GM21515 (cell line): Measurements from ENCODE around the gene AANAT.

ENCODE experiments used
- ATAC-seq: cut with Tn5 transposase; IDR thresholded peaks from one replicate; pipeline ENCODE4 v1.9.1; 2021; ENCODE audit not compliant: unreplicated experiment

The AANAT gene

DNA sequence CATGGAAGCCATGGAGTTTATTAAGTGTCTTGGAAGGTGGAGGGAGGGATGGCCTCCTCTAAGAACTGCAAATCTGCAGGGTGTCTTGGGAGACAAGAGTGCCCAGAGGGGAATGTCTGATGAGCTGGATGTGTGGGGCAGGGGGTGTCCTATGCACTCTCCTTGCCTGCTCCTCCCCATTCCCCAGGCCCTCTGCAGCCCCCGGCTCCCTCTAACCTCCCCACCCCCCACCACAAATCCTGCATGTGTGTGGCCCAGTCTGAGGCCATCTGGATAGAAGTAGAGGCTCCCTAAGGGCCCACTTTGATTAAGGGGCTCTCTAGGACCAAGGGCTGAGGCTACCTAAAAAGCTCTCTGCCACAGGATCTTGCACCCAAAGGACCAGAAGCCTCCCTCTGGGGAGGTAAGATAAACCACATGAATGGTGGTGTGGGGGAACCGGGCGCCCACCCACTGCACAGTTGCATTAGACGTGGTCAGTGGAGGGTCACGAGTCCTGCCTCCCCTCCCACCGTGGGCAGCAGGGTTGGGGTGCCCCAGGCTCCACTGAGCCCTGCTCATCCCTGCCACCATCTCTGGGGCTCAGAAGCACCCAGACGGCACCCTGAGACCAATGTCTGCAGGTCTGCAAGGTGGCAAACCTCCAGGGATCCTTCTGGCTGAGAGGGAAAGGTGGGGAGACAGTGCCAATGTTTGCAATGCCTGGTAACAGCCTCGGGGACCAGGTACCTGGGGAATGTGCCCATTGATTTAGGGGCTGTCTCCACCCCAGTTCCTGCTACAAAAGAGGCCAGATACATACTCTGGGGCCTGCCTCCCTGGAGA lies 618 bp downstream of the AANAT start:
- ATAC-seq = no peak

DNA sequence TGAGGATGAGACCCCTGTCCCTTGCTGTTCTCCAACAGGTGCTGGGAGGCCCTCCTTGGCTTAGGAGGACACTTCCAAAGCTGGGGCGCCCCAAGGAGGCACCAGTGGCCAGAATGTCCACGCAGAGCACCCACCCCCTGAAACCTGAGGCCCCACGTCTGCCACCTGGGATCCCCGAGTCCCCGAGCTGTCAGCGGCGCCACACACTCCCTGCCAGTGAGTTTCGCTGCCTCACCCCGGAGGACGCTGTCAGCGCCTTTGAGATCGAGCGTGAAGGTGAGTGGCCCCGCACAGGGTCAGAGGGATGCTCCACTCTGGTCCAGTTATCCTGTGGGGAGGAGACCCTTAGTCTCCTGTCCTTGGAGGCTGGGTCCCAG lies 1.2 kb downstream of the AANAT start:
- ATAC-seq = no peak

DNA sequence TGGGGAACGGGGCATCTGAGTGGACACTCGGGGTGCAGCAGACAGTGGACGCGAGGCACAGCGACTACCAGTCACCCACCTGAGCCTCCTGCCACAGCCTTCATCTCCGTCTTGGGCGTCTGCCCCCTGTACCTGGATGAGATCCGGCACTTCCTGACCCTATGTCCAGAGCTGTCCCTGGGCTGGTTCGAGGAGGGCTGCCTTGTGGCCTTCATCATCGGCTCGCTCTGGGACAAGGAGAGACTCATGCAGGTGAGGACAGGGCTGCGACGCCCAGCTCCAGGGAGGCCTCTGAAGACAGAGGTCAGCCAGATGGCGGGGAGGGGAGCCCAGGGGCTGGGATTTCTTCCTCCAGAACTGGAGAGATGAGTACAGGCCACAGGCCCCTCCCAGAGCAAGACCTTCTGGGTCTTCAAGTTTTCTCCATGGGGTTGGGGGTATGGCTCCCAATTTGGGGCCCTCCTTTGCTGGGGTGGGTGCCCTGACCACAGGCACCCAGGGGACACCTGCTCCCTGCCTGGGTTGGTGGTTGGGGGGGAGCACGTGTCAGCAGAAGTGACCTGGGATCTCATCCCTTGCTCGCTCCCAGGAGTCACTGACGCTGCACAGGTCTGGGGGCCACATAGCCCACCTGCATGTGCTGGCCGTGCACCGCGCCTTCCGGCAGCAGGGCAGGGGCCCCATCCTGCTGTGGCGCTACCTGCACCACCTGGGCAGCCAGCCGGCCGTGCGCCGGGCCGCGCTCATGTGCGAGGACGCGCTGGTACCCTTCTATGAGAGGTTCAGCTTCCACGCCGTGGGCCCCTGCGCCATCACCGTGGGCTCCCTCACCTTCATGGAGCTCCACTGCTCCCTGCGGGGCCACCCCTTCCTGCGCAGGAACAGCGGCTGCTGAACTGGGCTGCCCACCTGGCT lies 1.9 kb downstream of the AANAT start:
- no peak for ATAC-seq

DNA sequence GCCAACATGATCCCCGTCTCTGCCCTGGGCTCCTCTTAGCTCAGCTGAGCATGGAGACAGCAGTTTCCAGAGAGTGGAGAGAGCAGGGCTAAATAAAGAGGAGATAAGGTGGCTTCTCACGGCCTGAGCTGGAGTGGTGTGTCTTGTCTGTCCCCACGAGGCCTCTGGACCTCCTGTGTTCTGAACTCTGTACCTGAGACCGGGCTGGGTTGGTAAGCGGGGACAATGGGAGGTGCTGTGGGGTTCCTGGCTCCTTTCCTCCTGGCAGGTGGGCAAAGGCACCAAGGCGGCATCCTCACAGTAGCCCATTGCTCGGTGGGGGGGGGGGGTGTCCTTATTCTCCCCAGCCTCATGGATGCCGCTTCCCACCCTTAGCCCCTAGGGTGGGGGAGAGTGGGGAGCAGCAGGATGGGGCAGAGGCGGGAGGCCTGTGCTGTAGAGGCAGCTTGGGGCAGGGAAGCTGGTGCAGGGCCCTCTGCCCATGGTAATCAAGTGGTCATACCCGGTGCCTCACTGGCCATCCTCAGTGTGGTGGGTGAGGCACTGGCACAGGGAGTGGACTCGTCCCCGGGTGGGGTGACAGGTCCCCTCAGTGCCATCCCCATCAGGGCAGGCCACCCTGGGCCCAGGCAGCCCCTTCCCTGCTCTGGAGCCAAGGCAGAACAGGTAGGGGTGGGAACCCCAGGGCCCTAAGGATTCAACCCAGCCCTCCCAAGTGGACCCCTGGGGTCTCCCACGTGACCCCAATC lies 2.8 kb downstream of the AANAT start:
- no peak for ATAC-seq

DNA sequence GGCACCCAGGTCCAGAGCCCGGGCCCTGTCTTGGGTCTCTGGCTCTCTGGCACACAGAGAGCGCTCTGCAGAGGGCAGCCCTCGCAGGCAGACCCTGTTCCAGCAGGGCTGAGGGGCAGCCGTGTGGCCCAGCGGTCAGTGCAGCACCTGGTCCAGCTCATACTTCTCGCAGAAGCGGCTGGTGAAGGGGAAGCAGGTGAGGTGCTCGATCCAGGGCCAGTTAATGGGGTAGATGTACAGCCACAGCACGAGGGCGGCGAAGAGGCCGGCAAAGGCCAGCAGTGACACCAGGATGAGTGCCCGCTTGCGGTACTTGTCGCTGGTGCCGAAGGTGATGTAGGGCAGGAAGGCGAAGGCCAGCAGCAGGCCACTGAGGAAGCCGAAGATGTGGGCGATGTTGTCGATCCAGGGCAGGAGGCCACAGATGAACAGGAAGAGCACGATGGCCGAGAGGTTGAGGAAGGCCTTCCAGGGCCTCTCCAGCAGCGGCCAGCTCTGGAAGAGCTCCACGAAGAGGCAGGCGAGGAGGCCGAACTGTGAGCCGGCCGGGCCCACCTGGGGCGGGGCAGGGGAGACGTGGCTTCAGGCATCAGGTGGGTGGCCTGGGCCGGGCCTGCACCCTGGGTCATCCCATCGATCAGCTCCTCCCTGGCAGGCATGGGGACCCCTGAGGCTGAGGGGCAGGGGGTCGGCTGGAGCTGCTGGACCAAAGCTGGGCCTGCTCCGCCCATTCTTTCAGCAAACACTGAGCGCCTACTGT lies 4.3 kb downstream of the AANAT start:
- no peak for ATAC-seq

DNA sequence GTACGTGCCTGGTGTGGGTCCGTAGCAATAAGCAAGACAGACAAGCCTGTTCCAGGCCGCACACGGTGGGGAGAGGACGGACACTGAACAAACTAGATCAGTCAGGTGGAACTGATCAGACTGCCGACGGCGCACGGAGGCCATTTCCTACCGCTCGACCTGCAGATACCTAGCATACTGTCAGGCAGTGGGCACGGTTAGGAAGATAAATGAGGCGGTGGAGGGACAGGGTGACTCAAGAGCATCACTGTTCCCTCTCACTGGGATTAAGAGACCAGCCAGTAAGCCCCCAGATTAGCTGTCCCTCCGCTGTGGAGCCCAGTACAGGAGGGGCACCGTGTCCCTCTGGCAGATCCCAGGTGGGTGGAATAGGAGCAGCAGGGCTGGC lies 4.8 kb downstream of the AANAT start:
- no peak for ATAC-seq

DNA sequence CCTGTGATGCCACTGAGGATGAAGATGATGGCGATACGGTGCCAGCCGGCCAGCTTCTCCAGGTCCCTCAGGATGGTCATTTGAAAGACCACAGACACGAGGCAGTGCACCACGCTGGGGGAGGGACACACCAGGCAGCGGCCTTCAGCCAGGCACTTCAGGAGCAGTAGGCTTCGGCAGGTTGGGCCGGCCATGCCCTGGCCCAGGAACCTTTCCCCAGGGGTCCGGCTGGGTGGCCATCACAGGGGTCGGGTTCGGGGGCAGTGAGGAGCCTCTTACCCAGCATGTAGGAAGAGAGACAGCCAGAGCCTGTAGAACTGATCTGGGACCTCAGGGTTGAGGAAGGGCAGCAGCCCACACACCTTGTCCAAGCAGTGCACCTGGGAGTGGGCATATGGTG lies 5.3 kb downstream of the AANAT start:
- no peak for ATAC-seq

DNA sequence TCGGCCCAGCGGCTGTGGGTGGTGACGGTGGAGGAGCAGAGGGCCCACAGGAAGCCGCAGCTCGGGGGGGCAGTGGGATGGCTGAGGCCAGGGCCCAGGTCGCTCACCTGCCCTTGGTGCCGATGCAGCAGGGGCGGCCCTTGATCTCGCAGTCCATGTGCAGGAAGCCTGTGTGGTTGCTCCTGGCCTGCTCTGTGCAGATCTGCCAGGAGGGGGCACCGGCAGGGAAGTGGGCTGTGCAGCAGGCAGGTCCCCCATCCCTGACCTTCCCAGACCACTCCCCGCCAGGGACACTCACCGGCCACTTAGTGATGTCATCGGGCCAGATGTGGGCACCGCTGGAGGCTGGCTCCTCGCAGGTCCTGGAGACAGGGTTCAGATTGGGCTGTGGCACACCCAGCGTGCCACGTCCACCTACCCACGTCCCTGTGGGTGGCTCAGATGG lies 6.2 kb downstream of the AANAT start:
- no peak for ATAC-seq

DNA sequence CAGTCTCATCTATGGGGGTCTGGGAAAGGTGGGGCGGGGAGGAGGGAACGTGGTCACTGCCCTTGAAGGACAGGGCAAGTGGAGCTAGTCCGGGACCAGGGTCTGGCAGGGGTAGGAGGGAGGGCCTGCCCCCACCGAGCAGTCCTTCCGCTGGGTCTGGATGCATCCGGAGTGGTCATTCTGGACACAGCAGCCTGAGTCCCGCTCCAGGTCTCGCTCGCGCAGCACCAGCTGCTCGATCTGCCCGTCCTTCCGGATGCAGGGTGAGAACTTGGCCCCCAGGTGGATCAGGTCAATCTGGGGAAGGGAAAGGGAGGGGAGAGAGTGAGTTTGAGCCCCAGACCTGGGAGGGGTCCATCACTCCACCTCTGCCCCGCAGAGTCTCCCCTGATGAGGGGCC lies 6.8 kb downstream of the AANAT start:
- ATAC-seq = no peak

DNA sequence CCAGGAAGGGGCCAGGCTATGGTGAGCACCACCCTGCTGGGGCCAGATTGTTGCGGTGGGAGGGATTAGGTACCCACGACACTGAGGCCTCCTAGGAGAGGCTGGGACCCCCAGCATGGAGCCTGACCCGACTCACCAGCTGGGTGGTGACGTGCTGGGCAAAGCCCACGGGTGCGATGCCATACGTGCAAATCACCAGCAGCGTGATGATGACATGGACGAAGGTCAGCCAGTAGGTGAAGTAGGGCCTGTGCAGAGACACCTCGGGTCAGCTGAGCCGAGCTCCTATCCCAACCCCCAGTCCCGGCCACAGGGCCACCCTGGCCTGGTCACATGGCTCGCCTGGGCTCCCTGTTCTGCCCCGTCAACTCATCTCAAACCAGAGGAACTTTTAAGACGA lies 7.5 kb downstream of the AANAT start:
- ATAC-seq = no peak

DNA sequence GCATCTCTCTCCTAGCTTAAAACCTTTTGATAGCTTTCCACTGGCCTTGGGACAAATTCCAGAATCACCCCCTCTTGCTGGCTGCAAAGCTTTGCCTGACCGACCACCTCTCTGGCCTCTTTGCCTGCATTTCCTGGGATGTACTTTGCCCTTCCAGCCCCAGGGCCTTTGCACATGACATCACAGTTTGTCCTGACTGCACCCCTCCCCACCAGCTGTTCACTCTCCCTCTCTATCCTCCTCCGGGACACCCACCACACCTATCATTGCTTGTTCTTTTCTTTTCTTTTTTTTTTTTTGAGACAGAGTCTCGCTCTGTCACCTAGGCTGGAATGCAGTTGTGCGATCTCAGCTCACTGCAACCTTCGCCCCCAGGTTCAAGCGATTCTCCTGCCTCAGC lies 7.9 kb downstream of the AANAT start:
- ATAC-seq = no peak

DNA sequence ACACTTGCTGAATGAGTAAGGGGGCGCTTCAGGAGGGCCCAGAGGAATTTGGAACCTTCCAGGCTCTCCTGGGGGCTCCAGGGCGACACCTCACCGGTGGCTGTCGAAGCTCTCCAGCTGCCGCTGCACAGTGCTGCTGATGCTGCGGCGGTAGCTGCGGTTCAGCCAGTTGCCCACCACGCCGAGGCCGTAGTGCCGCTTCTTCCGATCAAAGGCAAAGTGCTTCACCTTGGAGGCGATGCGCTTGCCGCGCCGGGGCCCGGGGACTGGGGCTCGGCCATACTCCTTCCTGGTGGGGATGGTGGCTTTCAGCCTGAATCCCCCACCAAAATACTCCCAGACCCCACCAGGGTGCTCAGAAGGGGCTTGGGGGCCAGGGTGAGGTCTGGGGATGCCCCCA lies 9.3 kb downstream of the AANAT start:
- ATAC-seq = no peak

DNA sequence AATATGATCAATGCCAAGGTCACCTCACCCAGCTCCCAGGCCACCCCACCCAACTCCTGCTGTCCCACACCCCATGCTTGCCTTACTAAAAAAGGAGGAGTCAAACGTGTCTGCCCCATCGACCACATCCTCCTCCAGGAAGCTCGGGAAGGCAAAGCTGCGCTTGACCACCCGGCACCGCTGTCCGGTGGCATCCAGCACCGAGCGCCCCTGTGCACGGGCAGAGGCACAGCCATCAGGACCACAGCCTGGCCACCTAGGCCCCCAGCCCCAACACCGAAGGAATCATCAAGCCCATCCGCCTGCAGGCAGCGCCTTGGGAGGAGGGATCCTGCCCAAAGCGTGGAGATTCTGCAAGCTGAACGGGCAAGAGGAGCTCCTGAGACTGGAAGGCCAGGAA lies 10.2 kb downstream of the AANAT start:
- no peak for ATAC-seq

DNA sequence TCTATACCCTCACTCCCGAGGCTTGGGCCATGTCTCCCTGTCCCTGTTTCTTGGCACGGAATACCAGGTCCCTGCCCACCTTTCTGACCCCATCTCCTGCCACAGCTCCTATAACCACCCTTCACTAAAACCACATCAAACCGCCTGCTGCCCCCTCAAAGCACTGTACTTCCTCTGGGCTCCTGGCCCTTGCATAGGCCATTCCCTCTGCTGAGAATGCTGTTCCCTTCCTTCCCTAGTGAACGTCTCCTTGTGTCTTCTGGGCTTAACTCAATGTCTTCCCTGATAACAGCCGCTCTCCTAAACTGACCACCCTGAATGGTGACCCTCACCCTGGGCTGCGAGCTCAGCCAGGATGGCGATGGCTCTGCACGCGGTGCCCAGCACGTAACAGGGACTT lies 10.7 kb downstream of the AANAT start:
- ATAC-seq = no peak

DNA sequence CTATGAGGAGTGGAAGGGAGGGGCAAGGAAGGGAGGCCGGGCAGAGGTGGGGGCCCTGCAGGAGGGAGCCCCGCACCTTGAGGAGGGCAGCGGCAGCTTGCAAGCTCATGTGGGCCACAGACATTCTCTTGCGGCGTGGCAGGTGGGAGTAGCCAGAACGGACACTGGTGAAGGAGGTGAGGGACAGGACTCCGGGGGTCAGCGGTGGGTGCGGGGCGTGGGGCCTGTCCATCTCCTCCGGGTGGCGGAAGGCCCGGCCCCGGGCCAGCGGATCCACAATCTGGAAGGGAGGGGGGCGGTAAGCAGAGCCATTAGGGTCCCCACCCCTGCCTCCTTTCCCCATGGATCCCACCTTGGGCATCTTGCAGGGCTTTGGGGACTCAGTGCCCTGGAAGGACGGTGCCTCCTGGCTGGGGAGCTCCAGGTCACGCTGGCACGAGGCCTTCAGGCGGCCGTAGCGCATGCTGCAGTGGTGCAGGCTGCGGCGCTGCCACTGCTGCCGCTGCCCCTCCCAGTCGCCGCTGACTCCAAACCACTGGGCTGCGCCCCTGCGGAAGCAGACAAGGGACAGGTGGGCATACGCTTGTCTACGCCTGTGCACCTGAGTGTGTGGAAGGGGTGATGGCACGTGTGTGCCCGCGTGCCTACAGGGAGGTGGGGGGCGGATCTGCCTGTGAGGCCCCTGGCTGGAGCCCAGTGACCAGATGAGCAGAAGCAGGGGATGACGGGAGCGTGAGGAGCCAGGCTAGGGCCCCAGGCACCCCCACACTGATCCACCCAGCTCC lies 11.5 kb downstream of the AANAT start:
- ATAC-seq = no peak

DNA sequence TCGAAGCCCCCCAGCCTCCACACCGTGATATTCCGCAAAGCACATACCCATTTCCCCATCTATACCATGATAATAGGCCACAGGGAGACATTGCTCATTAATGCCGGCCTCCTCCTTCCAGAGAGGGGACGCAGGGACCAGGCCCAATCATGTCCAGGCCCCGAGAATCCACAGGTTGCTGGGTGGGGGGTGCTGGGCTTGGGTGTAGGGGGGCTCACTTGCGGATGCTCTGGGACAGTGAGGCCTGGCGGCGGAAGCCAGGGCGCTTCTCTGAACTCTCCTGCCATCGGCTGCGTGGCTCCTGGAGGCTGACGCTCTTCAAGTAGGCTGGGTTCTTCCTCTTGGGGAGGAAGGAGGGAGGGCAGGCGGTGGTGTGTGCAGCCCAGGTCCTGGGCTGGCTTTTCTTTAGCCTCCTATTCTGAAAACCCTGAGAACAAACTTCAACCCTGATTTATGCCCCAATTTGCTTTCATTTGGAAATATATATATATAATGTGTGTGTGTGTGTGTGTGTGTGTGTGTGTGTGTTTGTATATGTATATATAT lies 12.2 kb downstream of the AANAT start:
- no peak for ATAC-seq

DNA sequence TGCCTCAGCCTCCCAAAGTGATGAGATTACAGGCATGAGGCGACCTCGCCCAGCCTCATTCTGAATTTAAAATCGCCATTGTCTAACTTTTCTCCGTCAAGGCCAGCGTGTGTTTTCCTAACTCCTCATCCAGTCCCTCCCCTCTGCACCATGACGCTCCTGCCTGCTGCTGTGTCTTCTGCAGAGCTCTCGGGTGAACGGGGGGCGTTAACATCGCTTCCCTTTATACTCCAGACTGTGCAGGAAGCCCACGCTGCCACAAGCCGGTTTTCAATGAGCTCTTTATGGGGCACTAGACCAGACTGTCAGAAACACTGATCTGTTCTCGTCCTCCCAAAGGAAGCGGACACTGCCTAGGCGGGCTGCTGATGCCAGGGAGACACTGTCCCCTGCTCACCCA lies 13.2 kb downstream of the AANAT start:
- ATAC-seq = no peak

DNA sequence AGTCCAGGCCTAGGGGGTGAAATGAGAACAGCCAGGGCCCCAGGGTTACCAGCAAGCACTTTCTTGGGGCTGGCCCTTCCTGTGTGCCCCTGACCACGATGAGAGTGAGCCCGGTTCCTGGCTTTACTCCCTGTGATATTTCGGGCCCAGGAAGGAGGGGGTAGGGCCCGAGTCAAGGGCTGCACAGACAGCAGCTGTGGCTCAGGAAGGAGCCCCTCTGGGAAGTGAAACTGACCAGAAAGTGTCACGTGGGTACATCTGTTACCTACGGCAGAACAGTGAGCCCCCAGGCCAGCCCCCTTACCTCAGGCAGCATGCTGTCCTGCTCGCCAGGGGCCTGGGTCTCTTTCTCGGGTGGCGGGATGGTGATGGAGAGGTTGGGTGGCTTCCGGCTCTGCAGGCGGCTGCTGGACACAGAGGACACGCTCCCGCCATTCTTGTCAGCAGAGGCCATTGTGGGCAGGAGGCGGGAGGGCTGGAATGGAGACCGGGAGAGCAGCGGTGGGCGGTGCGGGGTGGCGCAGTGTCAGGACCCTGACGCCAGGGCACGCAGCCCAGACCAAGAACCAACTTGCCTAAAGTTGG lies 13.8 kb downstream of the AANAT start:
- peak; percentile 75 for ATAC-seq

DNA sequence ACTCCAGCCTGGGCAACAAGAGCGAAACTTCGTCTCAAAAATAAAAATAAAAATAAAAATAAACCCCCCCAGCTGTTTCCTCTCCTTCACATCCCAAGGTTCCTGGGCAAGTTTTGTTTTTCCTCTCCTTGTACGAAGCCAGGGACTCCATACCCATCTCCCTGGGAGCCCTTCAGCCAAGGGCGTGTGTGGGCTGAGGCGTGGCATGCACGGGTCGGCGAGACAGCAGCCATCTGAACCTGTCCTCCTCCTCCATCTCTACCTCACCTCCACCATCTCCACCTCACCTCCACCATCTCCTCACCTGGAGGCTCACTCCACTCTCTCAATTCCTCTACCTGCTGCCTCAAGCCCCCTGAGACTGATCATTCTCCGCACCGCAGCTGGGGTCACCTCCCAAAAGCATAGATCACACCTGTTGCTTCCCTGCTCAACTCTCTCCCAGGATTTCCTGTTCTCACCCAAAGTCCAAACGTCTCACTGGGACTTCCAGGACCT lies 16.9 kb downstream of the AANAT start:
- no peak for ATAC-seq
